ENCODE data around the gene CHPF. TPM values are rescaled to one million over a fixed set of nuclear protein-coding genes. Genes with fewer than 3 reads are reported as not detected.

Gene CHPF
- total RNA-seq, 1 experiment from 2014 or later: 228 TPM

- Histone ChIP-seq H3K9me3 (ENCODE audit: control insufficient read depth in 1 of 2, insufficient read depth in 1 of 2, low read depth in 1 of 2, low read length in 2 of 2) (no peaks in the 10 kb centered on the region), H2AFZ (ENCODE audit: low read depth, low read length, poor library complexity, severe bottlenecking) (no peak within 1 kb of the TSS), H3K4me1 (ENCODE audit: control insufficient read depth in 1 of 2, insufficient read depth in 2 of 2, low read length in 2 of 2) (no peaks in the 10 kb centered on the region), H3K79me2 (ENCODE audit: insufficient read depth, low read length) (no peaks in the 10 kb centered on the region), H3K27me3 (ENCODE audit: insufficient read depth, low read length) (no peaks in the 10 kb centered on the region), H3K4me3 (replicated peaks in 1 of 2; ENCODE audit: low read depth in 1 of 2, low read length in 2 of 2) (no peak within 1 kb of the TSS), H3K9ac (ENCODE audit: low read length) (no peak within 1 kb of the TSS), H3K4me2 (ENCODE audit: low read length) (no peak within 1 kb of the TSS), H4K20me1 (ENCODE audit: insufficient read depth) (no peaks in the 10 kb centered on the region), H3K9me2 (ENCODE audit: insufficient read depth) (no peaks in the 10 kb centered on the region), H3K36me3 (ENCODE audit: control insufficient read depth in 1 of 2, insufficient read depth in 2 of 2, low read length in 2 of 2) (no peaks in the 10 kb centered on the region), H3K27ac (ENCODE audit: low read depth, low read length) (no peak within 1 kb of the TSS)
- BruUV-seq (replicated peaks): no TSS peak
- CTCF ChIA-PET: interaction anchor here (1.5 kb wide), 1 partner anchor 12 kb away, joined by 6 read pairs; no protein-coding TSS in a partner anchor
- ATAC-seq: no peak
- TF ChIP-seq EZH2 (IDR thresholded peaks at IDR 0.05): no peak
- TF ChIP-seq SP1 (IDR thresholded peaks at IDR 0.05; ENCODE audit: low read depth): no peak
- TF ChIP-seq, protein P1, sequence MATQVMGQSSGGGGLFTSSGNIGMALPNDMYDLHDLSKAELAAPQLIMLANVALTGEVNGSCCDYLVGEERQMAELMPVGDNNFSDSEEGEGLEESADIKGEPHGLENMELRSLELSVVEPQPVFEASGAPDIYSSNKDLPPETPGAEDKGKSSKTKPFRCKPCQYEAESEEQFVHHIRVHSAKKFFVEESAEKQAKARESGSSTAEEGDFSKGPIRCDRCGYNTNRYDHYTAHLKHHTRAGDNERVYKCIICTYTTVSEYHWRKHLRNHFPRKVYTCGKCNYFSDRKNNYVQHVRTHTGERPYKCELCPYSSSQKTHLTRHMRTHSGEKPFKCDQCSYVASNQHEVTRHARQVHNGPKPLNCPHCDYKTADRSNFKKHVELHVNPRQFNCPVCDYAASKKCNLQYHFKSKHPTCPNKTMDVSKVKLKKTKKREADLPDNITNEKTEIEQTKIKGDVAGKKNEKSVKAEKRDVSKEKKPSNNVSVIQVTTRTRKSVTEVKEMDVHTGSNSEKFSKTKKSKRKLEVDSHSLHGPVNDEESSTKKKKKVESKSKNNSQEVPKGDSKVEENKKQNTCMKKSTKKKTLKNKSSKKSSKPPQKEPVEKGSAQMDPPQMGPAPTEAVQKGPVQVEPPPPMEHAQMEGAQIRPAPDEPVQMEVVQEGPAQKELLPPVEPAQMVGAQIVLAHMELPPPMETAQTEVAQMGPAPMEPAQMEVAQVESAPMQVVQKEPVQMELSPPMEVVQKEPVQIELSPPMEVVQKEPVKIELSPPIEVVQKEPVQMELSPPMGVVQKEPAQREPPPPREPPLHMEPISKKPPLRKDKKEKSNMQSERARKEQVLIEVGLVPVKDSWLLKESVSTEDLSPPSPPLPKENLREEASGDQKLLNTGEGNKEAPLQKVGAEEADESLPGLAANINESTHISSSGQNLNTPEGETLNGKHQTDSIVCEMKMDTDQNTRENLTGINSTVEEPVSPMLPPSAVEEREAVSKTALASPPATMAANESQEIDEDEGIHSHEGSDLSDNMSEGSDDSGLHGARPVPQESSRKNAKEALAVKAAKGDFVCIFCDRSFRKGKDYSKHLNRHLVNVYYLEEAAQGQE (IDR thresholded peaks at IDR 0.05; ENCODE audit: low read depth): no peak
- TF ChIP-seq, protein P2, sequence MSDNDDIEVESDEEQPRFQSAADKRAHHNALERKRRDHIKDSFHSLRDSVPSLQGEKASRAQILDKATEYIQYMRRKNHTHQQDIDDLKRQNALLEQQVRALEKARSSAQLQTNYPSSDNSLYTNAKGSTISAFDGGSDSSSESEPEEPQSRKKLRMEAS (IDR thresholded peaks at IDR 0.05): no peak
- no peak for TF ChIP-seq EGR1 (IDR thresholded peaks at IDR 0.05; ENCODE audit: low read depth)
- no peak for TF ChIP-seq JUND (IDR thresholded peaks at IDR 0.05)
- TF ChIP-seq SRF (IDR thresholded peaks at IDR 0.05; ENCODE audit: low read depth): no peak
- TF ChIP-seq CEBPB (IDR thresholded peaks at IDR 0.05; ENCODE audit: low read depth): no peak
- no peak for TF ChIP-seq ELF1 (IDR thresholded peaks at IDR 0.05; ENCODE audit: borderline replicate concordance, low read depth)
- TF ChIP-seq YY1 (IDR thresholded peaks at IDR 0.05; ENCODE audit: extremely low read depth, insufficient replicate concordance, low read depth, low read length): no peak
- no peak for TF ChIP-seq ZFX (IDR thresholded peaks at IDR 0.05)
- TF ChIP-seq EZH2phosphoT487 (IDR thresholded peaks at IDR 0.05; ENCODE audit: borderline replicate concordance): no peak
- no peak for TF ChIP-seq ATF3 (IDR thresholded peaks at IDR 0.05)
- TF ChIP-seq, protein P3, sequence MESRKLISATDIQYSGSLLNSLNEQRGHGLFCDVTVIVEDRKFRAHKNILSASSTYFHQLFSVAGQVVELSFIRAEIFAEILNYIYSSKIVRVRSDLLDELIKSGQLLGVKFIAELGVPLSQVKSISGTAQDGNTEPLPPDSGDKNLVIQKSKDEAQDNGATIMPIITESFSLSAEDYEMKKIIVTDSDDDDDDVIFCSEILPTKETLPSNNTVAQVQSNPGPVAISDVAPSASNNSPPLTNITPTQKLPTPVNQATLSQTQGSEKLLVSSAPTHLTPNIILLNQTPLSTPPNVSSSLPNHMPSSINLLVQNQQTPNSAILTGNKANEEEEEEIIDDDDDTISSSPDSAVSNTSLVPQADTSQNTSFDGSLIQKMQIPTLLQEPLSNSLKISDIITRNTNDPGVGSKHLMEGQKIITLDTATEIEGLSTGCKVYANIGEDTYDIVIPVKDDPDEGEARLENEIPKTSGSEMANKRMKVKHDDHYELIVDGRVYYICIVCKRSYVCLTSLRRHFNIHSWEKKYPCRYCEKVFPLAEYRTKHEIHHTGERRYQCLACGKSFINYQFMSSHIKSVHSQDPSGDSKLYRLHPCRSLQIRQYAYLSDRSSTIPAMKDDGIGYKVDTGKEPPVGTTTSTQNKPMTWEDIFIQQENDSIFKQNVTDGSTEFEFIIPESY (IDR thresholded peaks at IDR 0.05; ENCODE audit: extremely low read depth, insufficient replicate concordance, low read length): no peak
- no peak for TF ChIP-seq ZNF274 (IDR thresholded peaks at IDR 0.05; ENCODE audit: low read depth, low read length)
- TF ChIP-seq POLR2AphosphoS5 (IDR thresholded peaks at IDR 0.05; ENCODE audit: low read depth, low read length): no peak
- RAD21 ChIA-PET (ENCODE audit: low non-redundant PET in 1 of 2, low total read pairs in 2 of 2, uncharacterized antibody in 2 of 2, unreplicated experiment in 2 of 2): no interaction called here
- no peak for DNase-seq (ENCODE audit: low read depth, low spot score)
- intact Hi-C loops (cut with micrococcal nuclease): no loop called here
- POLR2A ChIA-PET: no interaction called here
Measured at GRCh38 chr2:219572237-219573001, 28.8 kb upstream of the CHPF start, which contains the start of gene INHA. TSS of gene INHA (plus strand) at chr2:219572310. CDS start at chr2:219572375, 65 bp downstream.

Data from HCT116 (cell line).